ENCODE data around the gene BCKDK. TPM values are rescaled to one million over a fixed set of nuclear protein-coding genes. Genes with fewer than 3 reads are reported as not detected.

The BCKDK gene
- total and polyA plus RNA-seq, 8 donors = 25.7 to 64.2 (median 33.2) TPM

DNA sequence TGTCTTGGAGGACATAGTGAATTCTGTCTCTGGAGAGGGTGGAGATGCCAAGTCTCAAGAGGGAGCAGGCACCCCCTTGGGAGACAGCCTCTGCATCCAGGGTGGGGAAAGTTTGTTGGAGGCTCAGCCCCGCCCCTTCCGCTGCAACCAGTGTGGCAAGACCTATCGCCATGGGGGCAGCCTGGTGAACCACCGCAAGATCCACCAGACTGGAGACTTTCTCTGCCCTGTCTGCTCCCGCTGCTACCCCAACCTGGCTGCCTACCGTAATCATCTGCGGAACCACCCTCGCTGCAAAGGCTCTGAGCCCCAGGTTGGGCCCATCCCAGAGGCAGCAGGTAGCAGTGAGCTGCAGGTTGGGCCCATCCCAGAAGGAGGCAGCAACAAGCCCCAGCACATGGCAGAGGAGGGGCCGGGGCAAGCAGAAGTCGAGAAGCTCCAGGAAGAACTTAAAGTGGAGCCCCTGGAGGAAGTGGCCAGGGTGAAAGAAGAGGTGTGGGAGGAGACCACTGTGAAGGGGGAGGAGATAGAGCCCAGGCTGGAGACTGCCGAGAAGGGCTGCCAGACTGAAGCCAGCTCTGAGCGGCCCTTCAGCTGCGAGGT, 28.7 kb upstream of the BCKDK start:
- intact Hi-C loops (cut with DNase I) = no loop called here
- Histone ChIP-seq H3K36me3 (peaks cover 0 to 45% (median 24%) of the 10 kb centered on the region in 3 donors), H3K9me3 (no peaks in the 10 kb centered on the region), H3K4me1 (peaks cover 0 to 5% (median 0%) of the 10 kb centered on the region in 3 donors), H3K4me3 (no peak overlapping the region), H3K27me3 (no peaks in the 10 kb centered on the region), H3K27ac (no peak overlapping the region)
- peak in 1 of 6 donors; percentile 4 for DNase-seq
- FAIRE-seq = no peak
- 89 to 91% methylated on average over 13 of the region's 13 CpGs for WGBS, 2 donors
- ATAC-seq = no peak
- TF ChIP-seq, protein P1, sequence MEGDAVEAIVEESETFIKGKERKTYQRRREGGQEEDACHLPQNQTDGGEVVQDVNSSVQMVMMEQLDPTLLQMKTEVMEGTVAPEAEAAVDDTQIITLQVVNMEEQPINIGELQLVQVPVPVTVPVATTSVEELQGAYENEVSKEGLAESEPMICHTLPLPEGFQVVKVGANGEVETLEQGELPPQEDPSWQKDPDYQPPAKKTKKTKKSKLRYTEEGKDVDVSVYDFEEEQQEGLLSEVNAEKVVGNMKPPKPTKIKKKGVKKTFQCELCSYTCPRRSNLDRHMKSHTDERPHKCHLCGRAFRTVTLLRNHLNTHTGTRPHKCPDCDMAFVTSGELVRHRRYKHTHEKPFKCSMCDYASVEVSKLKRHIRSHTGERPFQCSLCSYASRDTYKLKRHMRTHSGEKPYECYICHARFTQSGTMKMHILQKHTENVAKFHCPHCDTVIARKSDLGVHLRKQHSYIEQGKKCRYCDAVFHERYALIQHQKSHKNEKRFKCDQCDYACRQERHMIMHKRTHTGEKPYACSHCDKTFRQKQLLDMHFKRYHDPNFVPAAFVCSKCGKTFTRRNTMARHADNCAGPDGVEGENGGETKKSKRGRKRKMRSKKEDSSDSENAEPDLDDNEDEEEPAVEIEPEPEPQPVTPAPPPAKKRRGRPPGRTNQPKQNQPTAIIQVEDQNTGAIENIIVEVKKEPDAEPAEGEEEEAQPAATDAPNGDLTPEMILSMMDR (IDR thresholded peaks at IDR 0.05) = no peak

DNA sequence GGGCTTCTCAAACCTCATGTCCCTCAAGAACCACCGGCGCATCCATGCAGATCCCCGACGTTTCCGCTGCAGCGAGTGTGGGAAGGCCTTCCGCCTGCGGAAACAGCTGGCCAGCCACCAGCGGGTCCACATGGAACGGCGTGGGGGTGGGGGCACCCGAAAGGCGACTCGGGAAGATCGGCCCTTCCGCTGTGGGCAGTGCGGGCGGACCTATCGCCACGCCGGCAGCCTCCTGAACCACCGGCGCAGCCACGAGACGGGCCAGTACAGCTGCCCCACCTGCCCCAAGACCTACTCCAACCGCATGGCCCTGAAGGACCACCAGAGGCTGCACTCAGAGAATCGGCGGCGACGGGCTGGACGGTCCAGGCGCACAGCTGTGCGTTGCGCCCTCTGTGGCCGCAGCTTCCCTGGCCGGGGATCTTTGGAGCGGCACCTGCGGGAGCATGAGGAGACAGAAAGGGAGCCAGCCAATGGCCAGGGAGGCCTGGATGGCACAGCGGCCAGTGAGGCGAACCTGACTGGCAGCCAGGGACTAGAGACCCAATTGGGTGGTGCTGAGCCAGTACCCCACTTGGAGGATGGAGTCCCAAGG, 28.1 kb upstream of the BCKDK start:
- ATAC-seq (no peak), DNase-seq (peak in 2 of 6 donors; percentile 39 to 72), FAIRE-seq (no peak)
- intact Hi-C loops (cut with DNase I) = loop anchor here in 1 of 3 donors (10.0 kb wide), 1 partner anchor 95 kb away; the partner anchor contains the start of gene HSD3B7
- TF ChIP-seq, protein P1 (IDR thresholded peaks at IDR 0.05) = no peak
- H3K4me1 ChIP-seq = peaks cover 0 to 2% (median 0%) of the 10 kb centered on the region in 3 donors
- H3K27me3 ChIP-seq = no peaks in the 10 kb centered on the region
- H3K27ac ChIP-seq = no peak overlapping the region
- H3K9me3 ChIP-seq = no peaks in the 10 kb centered on the region
- peaks cover 0 to 45% (median 24%) of the 10 kb centered on the region in 3 donors for H3K36me3 ChIP-seq
- no peak overlapping the region for H3K4me3 ChIP-seq
- 94 to 96% methylated on average over 40 of the region's 40 CpGs for WGBS, 2 donors

DNA sequence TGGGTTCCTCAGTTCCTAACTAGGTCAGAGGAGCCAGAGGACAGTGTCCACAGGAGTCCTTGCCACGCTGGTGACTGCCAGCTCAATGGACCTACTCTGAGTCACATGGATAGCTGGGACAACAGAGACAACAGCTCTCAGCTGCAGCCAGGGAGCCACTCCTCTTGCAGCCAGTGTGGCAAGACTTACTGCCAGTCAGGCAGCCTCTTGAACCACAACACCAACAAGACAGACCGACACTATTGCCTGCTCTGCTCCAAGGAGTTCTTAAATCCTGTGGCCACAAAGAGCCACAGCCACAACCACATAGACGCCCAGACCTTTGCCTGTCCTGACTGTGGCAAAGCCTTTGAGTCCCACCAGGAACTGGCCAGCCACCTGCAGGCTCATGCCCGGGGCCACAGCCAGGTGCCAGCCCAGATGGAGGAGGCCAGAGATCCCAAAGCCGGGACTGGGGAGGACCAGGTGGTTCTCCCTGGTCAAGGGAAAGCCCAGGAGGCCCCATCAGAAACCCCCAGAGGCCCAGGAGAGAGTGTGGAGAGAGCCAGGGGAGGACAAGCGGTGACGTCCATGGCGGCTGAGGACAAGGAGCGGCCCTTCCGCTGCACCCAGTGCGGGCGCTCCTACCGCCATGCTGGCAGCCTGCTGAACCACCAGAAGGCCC, 27.3 kb upstream of the BCKDK start:
- peak in 1 of 6 donors; percentile 9 for DNase-seq
- H3K4me1 ChIP-seq = no peaks in the 10 kb centered on the region
- ATAC-seq = no peak
- FAIRE-seq = no peak
- no peaks in the 10 kb centered on the region for H3K9me3 ChIP-seq
- WGBS, 2 donors = 94 to 96% methylated on average over 13 of the region's 13 CpGs
- TF ChIP-seq, protein P1 (IDR thresholded peaks at IDR 0.05) = no peak
- peaks cover 0 to 45% (median 24%) of the 10 kb centered on the region in 3 donors for H3K36me3 ChIP-seq
- intact Hi-C loops (cut with DNase I) = loop anchor here in 1 of 3 donors (10.0 kb wide), 1 partner anchor 96 kb away; the partner anchor contains the start of gene HSD3B7
- no peak overlapping the region for H3K4me3 ChIP-seq
- H3K27ac ChIP-seq = no peak overlapping the region
- H3K27me3 ChIP-seq = no peaks in the 10 kb centered on the region

DNA sequence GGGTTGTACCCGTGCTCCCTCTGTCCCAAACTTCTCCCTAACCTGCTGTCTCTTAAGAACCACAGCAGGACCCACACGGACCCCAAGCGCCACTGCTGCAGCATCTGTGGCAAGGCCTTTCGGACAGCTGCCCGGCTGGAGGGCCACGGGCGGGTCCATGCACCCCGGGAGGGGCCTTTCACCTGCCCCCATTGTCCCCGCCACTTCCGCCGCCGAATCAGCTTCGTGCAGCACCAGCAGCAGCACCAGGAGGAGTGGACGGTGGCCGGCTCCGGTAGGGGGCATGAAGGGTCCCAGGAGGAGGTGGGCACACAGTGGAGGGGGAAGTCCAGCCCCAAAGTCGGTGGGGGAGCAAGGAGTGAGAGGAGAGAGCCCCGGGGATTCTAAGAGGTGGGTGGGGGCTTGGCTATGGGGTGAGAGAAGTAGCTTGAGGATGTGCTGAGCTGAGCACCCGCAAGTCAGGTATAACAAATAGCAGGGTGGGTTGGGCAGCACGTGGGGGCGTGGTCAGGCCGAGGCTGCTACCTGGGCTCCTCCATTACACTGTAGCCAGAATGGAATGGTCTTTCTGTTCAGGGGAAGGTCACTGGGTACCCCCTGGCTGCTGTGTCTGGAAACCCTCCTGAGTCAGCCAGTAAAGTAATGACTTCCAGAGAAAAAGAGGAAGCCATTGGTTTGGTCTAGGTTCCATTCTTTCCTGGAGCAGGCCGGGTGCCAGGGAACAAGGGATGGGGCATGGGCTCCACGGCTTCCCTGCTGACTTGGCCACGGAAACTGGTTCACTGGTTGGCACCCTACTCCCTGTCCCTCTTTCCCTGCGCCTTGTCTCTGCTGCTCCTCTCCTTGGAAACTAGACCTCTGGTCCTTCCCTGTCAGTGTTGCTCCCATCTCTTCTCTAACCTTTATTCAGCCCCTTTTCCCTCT, 26.5 kb upstream of the BCKDK start:
- 83 to 90% methylated on average over 26 of the region's 26 CpGs for WGBS, 2 donors
- no peak for ATAC-seq
- H3K9me3 ChIP-seq = no peaks in the 10 kb centered on the region

More for the DNA sequence above, 26.5 kb upstream of the BCKDK start:
- Histone ChIP-seq H3K4me3 (no peak overlapping the region), H3K36me3 (peaks cover 0 to 42% (median 24%) of the 10 kb centered on the region in 3 donors), H3K27ac (no peak overlapping the region), H3K4me1 (no peaks in the 10 kb centered on the region), H3K27me3 (no peaks in the 10 kb centered on the region)
- FAIRE-seq = no peak
- TF ChIP-seq, protein P1 (IDR thresholded peaks at IDR 0.05) = no peak
- peak in 2 of 6 donors; percentile 15 to 35 for DNase-seq
- intact Hi-C loops (cut with DNase I) = loop anchor here in 1 of 3 donors (10.0 kb wide), 1 partner anchor 97 kb away; the partner anchor contains the start of gene HSD3B7

Data from pancreas (tissue), 10 donors.